Endothelial cell (in vitro differentiated cells): ENCODE data around the gene CYB561D2. TPM values are rescaled to one million over a fixed set of nuclear protein-coding genes. Genes with fewer than 3 reads are reported as not detected.

Experiments
- DNase-seq: peaks from one replicate; pipeline ENCODE4 v3.0.0; 2021; ENCODE audit warnings: low spot score
- H3K27ac Mint-ChIP-seq: one replicate; pipeline ENCODE4 v1.8.0; 2021; ENCODE audit warnings: mixed read lengths, inconsistent platforms; ENCODE audit not compliant: unreplicated experiment
- H3K27me3 Mint-ChIP-seq: one replicate; pipeline ENCODE4 v1.8.0; 2021; ENCODE audit warnings: mild to moderate bottlenecking, moderate library complexity, mixed read lengths, inconsistent platforms; ENCODE audit not compliant: unreplicated experiment
- H3K36me3 Mint-ChIP-seq: one replicate; pipeline ENCODE4 v1.8.0; 2021; ENCODE audit warnings: mild to moderate bottlenecking, low read depth, mixed read lengths, inconsistent platforms; ENCODE audit not compliant: unreplicated experiment
- H3K4me1 Mint-ChIP-seq: one replicate; pipeline ENCODE4 v1.8.0; 2021; ENCODE audit warnings: mild to moderate bottlenecking, mixed read lengths, inconsistent platforms; ENCODE audit not compliant: unreplicated experiment
- H3K4me3 Mint-ChIP-seq: one replicate; pipeline ENCODE4 v1.8.0; 2021; ENCODE audit warnings: mild to moderate bottlenecking, mixed read lengths, inconsistent platforms; ENCODE audit not compliant: unreplicated experiment
- H3K9me3 Mint-ChIP-seq: one replicate; pipeline ENCODE4 v1.8.0; 2021; ENCODE audit warnings: mixed read lengths, inconsistent platforms; ENCODE audit not compliant: unreplicated experiment
- total RNA-seq: library from RNA; stranded (reverse); fragmentation: NEBNext Ultra II Directional; extraction: Animal tissue kit (Norgen Biotek cat#: 25700); gene quantifications from one replicate; pipeline ENCODE4 v1.2.1, GENCODE V29; 2021; ENCODE audit not compliant: unreplicated experiment
- TF ChIP-seq, protein P1 (sequence below): fragments of 200-600 bp; sonication (generic); IDR thresholded peaks from one replicate; pipeline ENCODE4 v1.5.0; 2021; ENCODE audit warnings: antibody characterized with exemption; ENCODE audit not compliant: unreplicated experiment

The CYB561D2 gene
- total RNA-seq, 1 donor from 2014 or later = 5.5 TPM

GRCh38 chr3:50390508-50391224, 40.0 kb downstream of the CYB561D2 start:
- Mint-ChIP-seq H3K4me1 (peaks cover 2% of the 10 kb centered on the region), H3K27me3 (peaks cover 2% of the 10 kb centered on the region), H3K27ac (no peak overlapping the region), H3K36me3 (peaks cover 4% of the 10 kb centered on the region), H3K9me3 (no peaks in the 10 kb centered on the region), H3K4me3 (no peak overlapping the region)
- TF ChIP-seq, protein P1, sequence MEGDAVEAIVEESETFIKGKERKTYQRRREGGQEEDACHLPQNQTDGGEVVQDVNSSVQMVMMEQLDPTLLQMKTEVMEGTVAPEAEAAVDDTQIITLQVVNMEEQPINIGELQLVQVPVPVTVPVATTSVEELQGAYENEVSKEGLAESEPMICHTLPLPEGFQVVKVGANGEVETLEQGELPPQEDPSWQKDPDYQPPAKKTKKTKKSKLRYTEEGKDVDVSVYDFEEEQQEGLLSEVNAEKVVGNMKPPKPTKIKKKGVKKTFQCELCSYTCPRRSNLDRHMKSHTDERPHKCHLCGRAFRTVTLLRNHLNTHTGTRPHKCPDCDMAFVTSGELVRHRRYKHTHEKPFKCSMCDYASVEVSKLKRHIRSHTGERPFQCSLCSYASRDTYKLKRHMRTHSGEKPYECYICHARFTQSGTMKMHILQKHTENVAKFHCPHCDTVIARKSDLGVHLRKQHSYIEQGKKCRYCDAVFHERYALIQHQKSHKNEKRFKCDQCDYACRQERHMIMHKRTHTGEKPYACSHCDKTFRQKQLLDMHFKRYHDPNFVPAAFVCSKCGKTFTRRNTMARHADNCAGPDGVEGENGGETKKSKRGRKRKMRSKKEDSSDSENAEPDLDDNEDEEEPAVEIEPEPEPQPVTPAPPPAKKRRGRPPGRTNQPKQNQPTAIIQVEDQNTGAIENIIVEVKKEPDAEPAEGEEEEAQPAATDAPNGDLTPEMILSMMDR = no peak
- no peak for DNase-seq

DNA sequence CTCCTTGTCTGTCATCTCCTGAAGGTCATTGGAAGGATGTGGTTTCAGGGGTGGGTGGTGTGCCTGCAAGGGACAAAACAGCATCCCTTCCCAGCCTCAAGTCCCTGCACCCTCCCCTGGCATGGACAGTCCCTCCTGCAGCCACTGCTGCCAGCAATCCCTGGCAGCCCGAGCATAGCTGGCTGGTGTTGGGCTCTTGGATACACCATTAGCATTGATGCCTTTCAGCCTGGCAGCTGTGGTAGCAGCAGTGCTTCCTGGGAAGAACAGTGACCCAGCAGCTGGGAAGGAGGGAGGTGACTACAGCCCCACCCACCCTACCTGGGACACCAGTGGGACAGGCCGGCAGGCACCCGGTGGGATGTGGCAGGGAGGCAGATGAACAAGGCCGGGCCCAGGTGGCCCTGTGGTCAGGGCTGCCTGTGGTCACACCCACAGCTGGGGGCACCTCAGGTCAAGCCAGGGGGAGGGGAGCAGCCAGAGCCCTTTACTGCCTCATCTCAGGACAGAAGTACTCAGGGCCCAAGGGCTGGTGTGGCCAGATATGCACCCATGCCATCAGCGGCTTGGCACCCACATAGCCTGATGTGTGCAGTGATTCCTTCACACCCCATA, 41.5 kb downstream of the CYB561D2 start:
- H3K9me3 Mint-ChIP-seq = no peaks in the 10 kb centered on the region
- H3K27me3 Mint-ChIP-seq = peaks cover 6% of the 10 kb centered on the region
- H3K36me3 Mint-ChIP-seq = no peaks in the 10 kb centered on the region
- TF ChIP-seq, protein P1 = no peak
- no peak overlapping the region for H3K27ac Mint-ChIP-seq
- no peak overlapping the region for H3K4me3 Mint-ChIP-seq
- peaks cover 6% of the 10 kb centered on the region for H3K4me1 Mint-ChIP-seq
- no peak for DNase-seq

GRCh38 chr3:50393061-50393460, 42.4 kb downstream of the CYB561D2 start:
- Mint-ChIP-seq H3K27ac (no peak overlapping the region), H3K36me3 (no peaks in the 10 kb centered on the region)

GRCh38 chr3:50395070-50395860, 44.6 kb downstream of the CYB561D2 start:
- Mint-ChIP-seq H3K36me3 (no peaks in the 10 kb centered on the region), H3K4me1 (peaks cover 6% of the 10 kb centered on the region), H3K9me3 (no peaks in the 10 kb centered on the region), H3K27ac (no peak overlapping the region), H3K4me3 (no peak overlapping the region), H3K27me3 (peaks cover 6% of the 10 kb centered on the region)
- DNase-seq = no peak
- TF ChIP-seq, protein P1 = no peak

More at GRCh38 chr3:50393061-50393460, 42.4 kb downstream of the CYB561D2 start:
- Mint-ChIP-seq H3K4me1 (peaks cover 6% of the 10 kb centered on the region), H3K27me3 (peaks cover 6% of the 10 kb centered on the region), H3K9me3 (no peaks in the 10 kb centered on the region), H3K4me3 (no peak overlapping the region)
- DNase-seq = no peak
- TF ChIP-seq, protein P1 = no peak
